SK-N-SH (cell line): ENCODE measurements around the gene NIN. TPM values are rescaled to one million over a fixed set of nuclear protein-coding genes. Genes with fewer than 3 reads are reported as not detected.

Experiments
- CTCF ChIA-PET: fragments of 300-600, 350-600 bp; formaldehyde crosslinking; extraction: SDS; loops from one replicate; lab custom pipeline; 2021; lab: Yijun Ruan, JAX
- POLR2A ChIA-PET: fragments of 350-600 bp; sonication (Branson Sonifier 250); formaldehyde crosslinking; extraction: SDS; loops from one replicate; lab custom pipeline; 2020; ENCODE audit warnings: antibody characterized with exemption, inconsistent platforms; lab: Yijun Ruan, JAX
- DNase-seq: peaks from one replicate; pipeline ENCODE4 v3.0.0; 2012
- H2AFZ ChIP-seq: fragments of 200-600 bp; sonication (generic); 2 replicates; pipeline ENCODE4 v1.8.1; 2016; ENCODE audit warnings: antibody characterized with exemption, mild to moderate bottlenecking, low read depth
- H3F3A ChIP-seq: fragments of 200-600 bp; sonication (generic); replicated peaks from 2 replicates; pipeline ENCODE3; 2016; ENCODE audit warnings: antibody characterized with exemption, mild to moderate bottlenecking; ENCODE audit not compliant: insufficient read depth
- H3K27ac ChIP-seq, 2 experiments: fragments of 200-500 bp in 1 of 2; fragments of 200-600 bp in 1 of 2; sonication (Bioruptor generic) in 1 of 2; sonication (generic), shearing (Covaris generic) in 1 of 2; 2 replicates each; pipeline versions ENCODE4 v1.5.1 to v1.6.1; 2014 to 2016; ENCODE audit warnings: low read depth in 2 of 2, inconsistent platforms in 1 of 2, low read length in 1 of 2, mild to moderate bottlenecking in 1 of 2, mixed read lengths in 1 of 2
- H3K27me3 ChIP-seq: fragments of 200-600 bp; sonication (generic), shearing (Covaris generic); 2 replicates; pipeline ENCODE4 v1.6.1; 2016; ENCODE audit warnings: mixed run types; ENCODE audit not compliant: insufficient read depth
- H3K36me3 ChIP-seq, 2 experiments: fragments of 200-500 bp in 1 of 2; fragments of 200-600 bp in 1 of 2; sonication (Bioruptor generic) in 1 of 2; sonication (generic) in 1 of 2; replicated peaks in 1 of 2; 2 replicates each; pipeline versions ENCODE3 to v1.5.1; 2014 to 2016; ENCODE audit warnings: low read length in 1 of 2, mild to moderate bottlenecking in 1 of 2; ENCODE audit not compliant: insufficient read depth in 2 of 2, control insufficient read depth in 1 of 2
- H3K4me1 ChIP-seq, 2 experiments: fragments of 200-500 bp in 1 of 2; fragments of 200-600 bp in 1 of 2; sonication (Bioruptor generic) in 1 of 2; sonication (generic), shearing (Covaris generic) in 1 of 2; 2 replicates each; pipeline versions ENCODE4 v1.5.1 to v1.6.1; 2014 to 2016; ENCODE audit warnings: low read depth in 1 of 2, low read length in 1 of 2, mixed run types in 1 of 2; ENCODE audit not compliant: insufficient read depth in 2 of 2, control insufficient read depth in 1 of 2
- H3K4me2 ChIP-seq: fragments of 200-600 bp; sonication (generic), shearing (Covaris generic); 2 replicates; pipeline ENCODE4 v1.6.1; 2017; ENCODE audit warnings: mixed run types
- H3K4me3 ChIP-seq, 2 experiments: fragments of 200-500 bp in 1 of 2; fragments of 200-600 bp in 1 of 2; sonication (Bioruptor generic) in 1 of 2; sonication (generic), shearing (Covaris generic) in 1 of 2; 2 replicates each; pipeline versions ENCODE4 v1.5.1 to v1.8.1; 2014 to 2016; ENCODE audit warnings: low read depth in 2 of 2, inconsistent platforms in 1 of 2, low read length in 1 of 2, mild to moderate bottlenecking in 1 of 2, mixed read lengths in 1 of 2, moderate library complexity in 1 of 2
- H3K79me2 ChIP-seq: fragments of 200-600 bp; sonication (generic); 2 replicates; pipeline ENCODE4 v1.8.1; 2017; ENCODE audit warnings: mild to moderate bottlenecking; ENCODE audit not compliant: insufficient read depth
- H3K9ac ChIP-seq: fragments of 200-600 bp; sonication (generic); 2 replicates; pipeline ENCODE4 v1.6.1; 2017; ENCODE audit warnings: mixed run types
- H3K9me2 ChIP-seq: fragments of 200-600 bp; sonication (generic); 2 replicates; pipeline ENCODE4 v1.6.1; 2017; ENCODE audit warnings: mixed run types
- H3K9me3 ChIP-seq: fragments of 200-600 bp; sonication (generic); 2 replicates; pipeline ENCODE4 v1.6.1; 2017; ENCODE audit warnings: mixed run types, mild to moderate bottlenecking, moderate library complexity
- H4K20me1 ChIP-seq: fragments of 200-600 bp; sonication (generic); 2 replicates; pipeline ENCODE4 v1.6.1; 2017; ENCODE audit warnings: mild to moderate bottlenecking, mixed run types; ENCODE audit not compliant: insufficient read depth
- FOXJ3 ChIP-seq: sonication (generic); formaldehyde crosslinking; IDR thresholded peaks from 2 replicates; pipeline ENCODE4 v1.5.1; 2020; ENCODE audit warnings: mild to moderate bottlenecking, missing genetic modification reagents
- GABPA ChIP-seq: IDR thresholded peaks from 2 replicates; pipeline ENCODE4 v1.4.0; 2012; ENCODE audit warnings: low read depth, mild to moderate bottlenecking
- JUND ChIP-seq: IDR thresholded peaks from 2 replicates; pipeline ENCODE4 v1.4.0; 2012
- MEF2A ChIP-seq: IDR thresholded peaks from 2 replicates; pipeline ENCODE4 v1.4.0; 2012; ENCODE audit warnings: low read depth, borderline replicate concordance
- NFIC ChIP-seq: IDR thresholded peaks from 2 replicates; pipeline ENCODE4 v1.4.0; 2012; ENCODE audit warnings: borderline replicate concordance
- POLR2AphosphoS5 ChIP-seq: IDR thresholded peaks from 2 replicates; pipeline ENCODE4 v1.6.1; 2012; ENCODE audit warnings: low read depth, low read length
- RFX5 ChIP-seq: IDR thresholded peaks from 2 replicates; pipeline ENCODE4 v1.6.1; 2012; ENCODE audit warnings: mild to moderate bottlenecking, improper control_type of control experiment, low read length
- RXRA ChIP-seq: IDR thresholded peaks from 2 replicates; pipeline ENCODE4 v1.4.0; 2012; ENCODE audit warnings: low read depth, mild to moderate bottlenecking, borderline replicate concordance
- SMC3 ChIP-seq: IDR thresholded peaks from 2 replicates; pipeline ENCODE4 v1.6.1; 2012; ENCODE audit warnings: low read depth, low read length, improper control_type of control experiment
- TCF12 ChIP-seq: IDR thresholded peaks from 2 replicates; pipeline ENCODE4 v1.4.0; 2012
- TEAD4 ChIP-seq: IDR thresholded peaks from 2 replicates; pipeline ENCODE4 v1.4.0; 2012; ENCODE audit warnings: mild to moderate bottlenecking, borderline replicate concordance; ENCODE audit not compliant: insufficient read depth
- USF1 ChIP-seq: IDR thresholded peaks from 2 replicates; pipeline ENCODE4 v1.4.0; 2012; ENCODE audit warnings: low read depth, borderline replicate concordance
- WGBS: methylation state at CpG from one replicate; pipeline ENCODE4 v1.1.6; 2017; ENCODE audit warnings: low lambda C conversion rate; 5-methylcytosine and 5-hydroxymethylcytosine counted together
- polyA plus RNA-seq, 3 experiments: library from polyadenylated mRNA; depleted of rRNA; stranded (reverse); fragments of >200 nt; gene quantifications; 2 replicates each; pipeline ENCODE4 v1.2.3, GENCODE V29; 2012

NIN gene
- polyA plus RNA-seq, 1 of the 3 experiments (the other 2 are of a cell fraction) = 10.0 TPM

- no peaks in the 10 kb centered on the region for H3K27me3 ChIP-seq
- TF ChIP-seq MEF2A (no peak), FOXJ3 (CRISPR knock-in tag) (no peak), RXRA (no peak), USF1 (no peak), GABPA (no peak), TCF12 (no peak), NFIC (no peak), TEAD4 (no peak), POLR2AphosphoS5 (no peak), JUND (no peak)
- H2AFZ ChIP-seq = no peak overlapping the region
- DNase-seq = no peak
- no peaks in the 10 kb centered on the region for H3K79me2 ChIP-seq
- H3K36me3 ChIP-seq = no peaks in the 10 kb centered on the region
- H3K9ac ChIP-seq = no peak overlapping the region
- H3K9me3 ChIP-seq = no peaks in the 10 kb centered on the region
- no peak overlapping the region for H3K4me2 ChIP-seq
- ChIA-PET CTCF (no interaction called here), POLR2A (no interaction called here)
- H3F3A ChIP-seq = no peaks in the 10 kb centered on the region
- WGBS = 88% methylated on average over 22 of the region's 22 CpGs
- no peak overlapping the region for H3K27ac ChIP-seq
- H3K4me3 ChIP-seq = no peak overlapping the region
- no peaks in the 10 kb centered on the region for H3K9me2 ChIP-seq
- no peaks in the 10 kb centered on the region for H3K4me1 ChIP-seq
- no peaks in the 10 kb centered on the region for H4K20me1 ChIP-seq
Measured at GRCh38 chr14:50705026-50705593, 125.9 kb downstream of the NIN start.

GRCh38 chr14:50704454-50705010 is 126.4 kb downstream of the NIN start:
- no peak for DNase-seq
- no peaks in the 10 kb centered on the region for H3K79me2 ChIP-seq
- H3K9ac ChIP-seq = no peak overlapping the region
- H2AFZ ChIP-seq = no peak overlapping the region
- H3K9me2 ChIP-seq = no peaks in the 10 kb centered on the region
- ChIA-PET CTCF (no interaction called here), POLR2A (no interaction called here)
- no peaks in the 10 kb centered on the region for H3K27me3 ChIP-seq
- WGBS = 97% methylated on average over 19 of the region's 26 CpGs
- no peak overlapping the region for H3K27ac ChIP-seq
- TF ChIP-seq TCF12 (no peak), JUND (no peak), RFX5 (no peak), SMC3 (no peak)
- no peak overlapping the region for H3K4me2 ChIP-seq
- H3K9me3 ChIP-seq = no peaks in the 10 kb centered on the region
- H3K4me3 ChIP-seq = no peak overlapping the region
- H3K4me1 ChIP-seq = no peaks in the 10 kb centered on the region
- H4K20me1 ChIP-seq = no peaks in the 10 kb centered on the region
- H3F3A ChIP-seq = no peaks in the 10 kb centered on the region
- H3K36me3 ChIP-seq = no peaks in the 10 kb centered on the region
